HEK293T (cell line): ENCODE measurements around the gene CHODL.

ENCODE experiments used
- ARNT ChIP-seq: fragments of 450-650 bp; IDR thresholded peaks from 2 replicates; pipeline ENCODE4 v1.6.1; 2017; ENCODE audit warnings: mild to moderate bottlenecking
- BHLHE40 ChIP-seq: fragments of 450-650 bp; IDR thresholded peaks from 2 replicates; pipeline ENCODE4 v1.6.1; 2016; ENCODE audit warnings: mild to moderate bottlenecking, moderate library complexity, borderline replicate concordance
- ELF4 ChIP-seq: fragments of 450-650 bp; IDR thresholded peaks from 2 replicates; pipeline ENCODE4 v1.6.1; 2017; ENCODE audit warnings: antibody characterized with exemption
- FOXA1 ChIP-seq: fragments of 450-650 bp; IDR thresholded peaks from 2 replicates; pipeline ENCODE4 v1.6.1; 2016; ENCODE audit warnings: mild to moderate bottlenecking
- FOXK2 ChIP-seq: fragments of 450-650 bp; IDR thresholded peaks from 2 replicates; pipeline ENCODE4 v1.6.1; 2016; ENCODE audit warnings: mild to moderate bottlenecking
- FOXM1 ChIP-seq: fragments of 450-650 bp; IDR thresholded peaks from 2 replicates; pipeline ENCODE4 v1.6.1; 2017; ENCODE audit warnings: mild to moderate bottlenecking, borderline replicate concordance
- HDGF ChIP-seq: fragments of 450-650 bp; IDR thresholded peaks from 2 replicates; pipeline ENCODE4 v1.6.1; 2017; ENCODE audit warnings: antibody characterized with exemption, borderline replicate concordance
- L3MBTL2 ChIP-seq: fragments of 450-650 bp; conservative IDR thresholded peaks from 2 replicates; pipeline ENCODE4 v1.6.1; 2016; ENCODE audit warnings: mild to moderate bottlenecking
- NFRKB ChIP-seq: fragments of 450-650 bp; IDR thresholded peaks from 2 replicates; pipeline ENCODE4 v1.6.1; 2016; ENCODE audit warnings: mild to moderate bottlenecking, moderate library complexity
- PKNOX1 ChIP-seq: fragments of 450-650 bp; IDR thresholded peaks from 2 replicates; pipeline ENCODE4 v1.6.1; 2016
- SP1 ChIP-seq: fragments of 450-650 bp; IDR thresholded peaks from 2 replicates; pipeline ENCODE4 v1.6.1; 2017
- SUZ12 ChIP-seq: fragments of 450-650 bp; IDR thresholded peaks from 2 replicates; pipeline ENCODE4 v1.6.1; 2016; ENCODE audit warnings: mild to moderate bottlenecking
- TARDBP ChIP-seq: fragments of 450-650 bp; IDR thresholded peaks from 2 replicates; pipeline ENCODE4 v1.6.1; 2016
- ZNF384 ChIP-seq: fragments of 450-650 bp; IDR thresholded peaks from 2 replicates; pipeline ENCODE4 v1.6.1; 2016

- TF ChIP-seq TARDBP: no peak
- TF ChIP-seq FOXM1: no peak
- no peak for TF ChIP-seq SP1
- TF ChIP-seq ZNF384: no peak
- no peak for TF ChIP-seq PKNOX1
- TF ChIP-seq FOXA1: no peak
- no peak for TF ChIP-seq SUZ12
- TF ChIP-seq ARNT: no peak
- TF ChIP-seq BHLHE40: no peak
- TF ChIP-seq NFRKB: no peak
- TF ChIP-seq ELF4: no peak
- no peak for TF ChIP-seq L3MBTL2
- TF ChIP-seq FOXK2: no peak
- no peak for TF ChIP-seq HDGF
Measured at GRCh38 chr21:18249672-18250071, 5.0 kb downstream of the CHODL start.
